ENCODE data around the gene LMAN2.

The LMAN2 gene

GRCh38 chr5:177325868-177326381 lies 25.5 kb downstream of the LMAN2 start:
- no peak for DNase-seq (ENCODE audit: low read depth)

- no peak for DNase-seq (ENCODE audit: low read depth)
Observed at GRCh38 chr5:177320879-177321278, 30.6 kb downstream of the LMAN2 start.

GRCh38 chr5:177319913-177320588 lies 31.4 kb downstream of the LMAN2 start:
- no peak for DNase-seq (ENCODE audit: low read depth)

- peak; percentile 61 for DNase-seq (ENCODE audit: low read depth)
Observed at GRCh38 chr5:177317959-177318377, 33.5 kb downstream of the LMAN2 start.

GRCh38 chr5:177316005-177316404 lies 35.5 kb downstream of the LMAN2 start:
- DNase-seq (ENCODE audit: low read depth): no peak

DNA sequence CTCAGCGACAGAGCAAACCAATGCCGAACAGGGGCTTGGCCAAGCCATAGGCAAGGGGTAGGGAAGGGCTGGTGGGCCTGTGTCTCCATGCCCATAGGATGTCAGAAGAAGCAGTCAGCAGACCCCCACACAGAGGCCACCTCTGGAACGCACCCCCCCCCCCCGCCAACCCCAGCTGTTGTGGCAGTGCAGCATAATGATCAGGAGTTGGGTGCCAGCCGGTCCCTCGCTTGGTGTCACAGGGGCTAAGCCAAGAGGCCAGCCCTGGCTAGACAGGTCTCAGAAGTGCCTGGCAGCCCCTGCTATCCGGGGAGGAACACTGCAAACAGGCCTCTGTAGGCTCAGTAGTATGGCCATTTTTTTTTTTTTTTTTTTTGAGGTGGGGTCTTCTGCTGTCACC lies 36.1 kb downstream of the LMAN2 start:
- no peak for DNase-seq (ENCODE audit: low read depth)

GRCh38 chr5:177314376-177315342 lies 36.8 kb downstream of the LMAN2 start:
- DNase-seq (ENCODE audit: low read depth): no peak

DNA sequence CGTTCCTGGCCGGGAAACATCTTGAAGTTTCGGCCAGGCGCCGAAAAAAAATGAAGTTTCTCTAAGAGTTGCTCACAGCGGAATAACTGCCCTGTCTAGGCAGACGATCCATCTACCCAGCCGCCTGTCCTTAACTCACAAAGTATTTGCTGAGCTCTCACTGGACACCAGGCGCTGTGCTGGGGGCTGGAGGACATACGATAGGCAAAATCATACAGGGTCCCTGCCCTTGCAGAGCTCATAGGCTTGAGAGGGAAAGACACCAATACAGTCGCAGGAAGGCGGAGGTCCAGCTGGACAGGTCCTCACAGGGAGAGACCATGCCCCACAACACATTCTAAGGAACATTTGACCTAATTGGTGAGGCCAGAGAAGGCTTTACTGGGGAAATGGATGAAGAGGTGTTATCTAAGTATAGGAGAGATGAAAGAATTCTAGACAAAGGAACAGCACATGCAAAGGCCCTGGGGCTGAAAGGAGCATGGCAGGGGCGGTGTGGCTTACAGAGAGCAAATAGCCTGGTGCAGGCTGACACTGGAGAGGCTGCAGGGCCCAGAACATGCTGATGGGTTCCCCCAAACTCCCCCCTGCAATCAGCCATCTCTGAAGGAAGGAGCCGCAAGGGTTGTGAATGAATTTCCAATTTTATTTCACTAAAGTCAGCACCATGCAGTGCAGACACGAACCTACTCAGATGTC lies 37.8 kb downstream of the LMAN2 start:
- DNase-seq (ENCODE audit: low read depth): no peak

- no peak for DNase-seq (ENCODE audit: low read depth)
Observed at GRCh38 chr5:177312649-177313181, 38.8 kb downstream of the LMAN2 start.

- peak; percentile 94 for DNase-seq (ENCODE audit: low read depth)
Observed at GRCh38 chr5:177311723-177312648, 39.5 kb downstream of the LMAN2 start, which contains the start of gene MXD3. Gene MXD3 (minus strand): TSS chr5:177311898. CDS start chr5:177311830, 68 bp downstream.

DNA sequence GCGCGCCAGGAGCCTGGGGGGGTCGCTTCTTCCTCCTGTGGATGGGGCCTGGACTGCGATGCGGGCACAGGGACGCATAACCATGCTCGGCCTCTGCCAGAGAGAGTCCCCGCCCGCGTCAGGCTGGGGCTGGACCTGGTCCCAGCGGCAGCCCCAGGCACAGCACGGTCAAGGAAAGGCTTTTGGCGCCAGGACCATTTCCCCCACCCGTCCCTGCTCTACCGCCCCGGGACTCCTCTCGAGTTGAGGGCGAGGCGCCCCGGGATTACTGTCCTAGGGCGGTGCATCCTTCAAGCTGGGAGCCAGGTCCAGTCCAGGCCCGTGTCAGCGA lies 40.1 kb downstream of the LMAN2 start:
- DNase-seq (ENCODE audit: low read depth): no peak

DNA sequence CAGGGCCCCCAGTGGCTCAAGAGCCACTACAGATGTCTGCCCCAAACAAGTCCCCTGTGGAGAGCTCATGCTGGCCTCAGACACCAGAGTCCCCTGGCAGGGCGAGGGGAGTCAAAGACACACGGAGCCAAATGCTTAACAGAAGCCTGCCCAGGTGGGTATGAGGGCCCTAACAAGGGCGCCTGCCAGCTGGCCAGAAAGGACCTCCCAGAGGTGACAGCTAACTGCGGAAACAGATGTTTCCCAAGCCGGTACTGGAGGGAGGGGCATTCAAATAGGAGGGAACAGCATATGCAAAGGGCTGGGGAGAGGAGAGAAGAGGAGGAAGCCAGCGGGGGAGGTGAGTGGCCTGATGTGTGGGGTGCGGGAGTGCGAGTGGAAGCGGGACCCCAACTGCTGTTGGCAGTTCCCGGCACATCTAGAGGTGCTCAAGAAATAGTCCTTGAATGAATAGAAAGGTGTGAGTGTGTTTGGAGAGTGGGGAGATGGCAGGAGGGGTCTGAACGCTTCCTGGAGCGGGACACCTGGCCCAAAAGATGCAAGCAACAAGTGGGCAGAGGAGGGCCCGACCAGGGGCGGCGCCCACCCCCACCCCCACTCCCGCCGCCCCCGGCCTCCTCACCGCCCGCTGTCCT lies 40.6 kb downstream of the LMAN2 start:
- DNase-seq (ENCODE audit: low read depth): no peak

DNA sequence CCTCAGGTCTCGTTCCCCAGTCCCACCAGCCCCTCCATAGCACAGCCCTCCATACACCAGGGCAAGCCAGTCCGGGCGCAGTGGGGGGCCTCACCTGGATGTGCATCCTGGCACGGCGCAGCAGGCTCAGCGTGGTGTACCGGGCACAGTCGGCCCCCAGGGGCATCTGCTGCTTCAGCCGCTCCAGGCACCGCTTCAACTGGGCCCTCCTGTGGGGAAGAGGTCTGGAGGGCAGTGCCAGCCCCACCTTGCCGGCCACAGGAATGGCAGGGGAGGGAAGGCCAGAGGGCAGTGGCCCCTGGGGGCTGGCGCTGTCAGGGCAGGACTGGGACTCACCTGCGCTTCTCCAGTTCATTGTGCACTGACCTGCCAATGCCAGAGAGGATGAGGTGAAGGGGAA lies 41.1 kb downstream of the LMAN2 start:
- DNase-seq (ENCODE audit: low read depth): no peak

DNA sequence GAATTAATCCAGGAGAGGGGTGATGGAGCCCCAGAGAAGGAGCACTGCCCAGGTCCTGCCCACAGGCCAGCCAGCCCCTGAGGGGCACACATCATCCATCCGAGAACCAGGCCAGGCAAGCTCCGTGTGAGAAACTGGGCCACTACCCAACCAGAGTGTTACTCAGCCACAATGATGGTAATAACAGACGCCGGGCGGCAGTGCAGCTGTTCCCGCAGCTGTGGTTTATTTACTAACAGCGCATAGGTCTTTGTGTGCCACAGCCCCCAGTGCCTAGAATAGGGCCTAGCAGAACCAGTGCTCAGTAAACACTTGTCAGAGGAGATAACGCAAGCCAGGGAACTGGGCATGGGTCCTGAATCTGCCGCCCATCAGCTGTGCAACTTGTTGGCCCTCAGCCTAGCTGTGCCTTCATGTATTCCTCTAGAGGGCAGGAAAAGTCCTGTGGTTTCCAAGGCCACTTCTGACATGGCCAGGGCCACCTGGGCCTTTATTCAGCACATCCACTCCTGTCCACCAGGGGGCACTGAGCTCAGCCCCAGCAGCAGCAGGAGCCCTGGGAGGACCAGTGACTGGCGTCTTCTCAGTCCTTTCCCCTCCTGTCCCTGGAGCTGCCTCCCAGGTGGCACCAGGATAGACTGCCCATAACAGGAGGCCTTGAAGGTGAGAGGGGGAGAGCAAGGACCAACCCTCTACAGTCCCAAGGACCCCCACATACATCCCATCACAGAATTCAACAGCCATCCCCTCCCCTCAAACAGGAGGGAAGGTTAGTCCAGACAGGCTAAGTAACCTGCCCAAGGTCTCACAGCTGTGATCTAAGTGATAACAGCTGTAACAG lies 41.9 kb downstream of the LMAN2 start:
- DNase-seq (ENCODE audit: low read depth): peak; percentile 62

GRCh38 chr5:177308740-177309139 lies 42.7 kb downstream of the LMAN2 start:
- no peak for DNase-seq (ENCODE audit: low read depth)

GRCh38 chr5:177307544-177308363 lies 43.7 kb downstream of the LMAN2 start:
- DNase-seq (ENCODE audit: low read depth): no peak

GRCh38 chr5:177306674-177307543 lies 44.6 kb downstream of the LMAN2 start:
- DNase-seq (ENCODE audit: low read depth): no peak
